T-helper 2 cell treated with Interferon-gamma antibody and Interleukin-4, amounts not matched to agents 5 μg/mL and 100 μg/mL, for 36 hours (primary cell): ENCODE results near the gene ZPBP.

Source experiments
- DNase-seq: peaks from one replicate; pipeline ENCODE4 v3.0.0; 2021; ENCODE audit warnings: low spot score
- H3K27ac Mint-ChIP-seq: one replicate; pipeline ENCODE4 v1.8.0; 2021; ENCODE audit warnings: mild to moderate bottlenecking, mixed read lengths
- H3K27me3 Mint-ChIP-seq: one replicate; pipeline ENCODE4 v1.8.0; 2021; ENCODE audit warnings: low read depth, mixed read lengths
- H3K36me3 Mint-ChIP-seq: one replicate; pipeline ENCODE4 v1.8.0; 2021; ENCODE audit warnings: low read depth, mixed read lengths
- H3K4me1 Mint-ChIP-seq: one replicate; pipeline ENCODE4 v1.8.0; 2021; ENCODE audit warnings: low read depth, mixed read lengths
- H3K4me3 Mint-ChIP-seq: one replicate; pipeline ENCODE4 v1.8.0; 2022; ENCODE audit warnings: mild to moderate bottlenecking, moderate library complexity, mixed read lengths
- H3K9me3 Mint-ChIP-seq: one replicate; pipeline ENCODE4 v1.8.0; 2021; ENCODE audit warnings: mixed read lengths

ZPBP gene

GRCh38 chr7:49976238-49976637 lies 116.8 kb downstream of the ZPBP start:
- no peaks in the 10 kb centered on the region for H3K4me1 Mint-ChIP-seq
- no peaks in the 10 kb centered on the region for H3K9me3 Mint-ChIP-seq
- H3K27me3 Mint-ChIP-seq = no peaks in the 10 kb centered on the region
- DNase-seq = no peak
- H3K27ac Mint-ChIP-seq = no peak overlapping the region
- H3K4me3 Mint-ChIP-seq = no peak overlapping the region
- no peaks in the 10 kb centered on the region for H3K36me3 Mint-ChIP-seq

- H3K4me1 Mint-ChIP-seq = no peaks in the 10 kb centered on the region
- H3K27ac Mint-ChIP-seq = no peak overlapping the region
- no peak for DNase-seq
- H3K36me3 Mint-ChIP-seq = no peaks in the 10 kb centered on the region
- no peaks in the 10 kb centered on the region for H3K9me3 Mint-ChIP-seq
- no peak overlapping the region for H3K4me3 Mint-ChIP-seq
- no peaks in the 10 kb centered on the region for H3K27me3 Mint-ChIP-seq
Measured at GRCh38 chr7:49974035-49974434, 119.0 kb downstream of the ZPBP start.

GRCh38 chr7:49937608-49938007 lies 155.4 kb downstream of the ZPBP start:
- Mint-ChIP-seq H3K27me3 (no peaks in the 10 kb centered on the region), H3K27ac (no peak overlapping the region), H3K9me3 (peaks cover 3% of the 10 kb centered on the region), H3K4me1 (no peaks in the 10 kb centered on the region), H3K36me3 (no peaks in the 10 kb centered on the region), H3K4me3 (no peak overlapping the region)
- no peak for DNase-seq

GRCh38 chr7:49931627-49932026 lies 161.4 kb downstream of the ZPBP start:
- H3K4me1 Mint-ChIP-seq = no peaks in the 10 kb centered on the region
- no peak overlapping the region for H3K27ac Mint-ChIP-seq
- H3K36me3 Mint-ChIP-seq = no peaks in the 10 kb centered on the region
- DNase-seq = no peak
- H3K4me3 Mint-ChIP-seq = no peak overlapping the region
- peaks cover 21% of the 10 kb centered on the region for H3K9me3 Mint-ChIP-seq
- H3K27me3 Mint-ChIP-seq = no peaks in the 10 kb centered on the region

GRCh38 chr7:49928787-49929186 lies 164.3 kb downstream of the ZPBP start:
- Mint-ChIP-seq H3K4me3 (no peak overlapping the region), H3K9me3 (peaks cover 21% of the 10 kb centered on the region), H3K4me1 (no peaks in the 10 kb centered on the region), H3K27me3 (no peaks in the 10 kb centered on the region), H3K36me3 (no peaks in the 10 kb centered on the region), H3K27ac (no peak overlapping the region)
- no peak for DNase-seq

- Mint-ChIP-seq H3K36me3 (no peaks in the 10 kb centered on the region), H3K4me1 (no peaks in the 10 kb centered on the region), H3K4me3 (no peak overlapping the region), H3K27me3 (no peaks in the 10 kb centered on the region), H3K27ac (no peak overlapping the region), H3K9me3 (peaks cover 18% of the 10 kb centered on the region)
- no peak for DNase-seq
Measured at GRCh38 chr7:49927631-49928030, 165.4 kb downstream of the ZPBP start.

- Mint-ChIP-seq H3K9me3 (peaks cover 11% of the 10 kb centered on the region), H3K36me3 (no peaks in the 10 kb centered on the region), H3K27ac (no peak overlapping the region), H3K4me1 (no peaks in the 10 kb centered on the region), H3K4me3 (no peak overlapping the region), H3K27me3 (no peaks in the 10 kb centered on the region)
- no peak for DNase-seq
Measured at GRCh38 chr7:49926720-49927119, 166.3 kb downstream of the ZPBP start.

- H3K27me3 Mint-ChIP-seq = no peaks in the 10 kb centered on the region
- H3K27ac Mint-ChIP-seq = no peak overlapping the region
- no peak overlapping the region for H3K4me3 Mint-ChIP-seq
- H3K9me3 Mint-ChIP-seq = no peaks in the 10 kb centered on the region
- no peak for DNase-seq
- no peaks in the 10 kb centered on the region for H3K36me3 Mint-ChIP-seq
- no peaks in the 10 kb centered on the region for H3K4me1 Mint-ChIP-seq
Measured at GRCh38 chr7:49911909-49912308, 181.1 kb downstream of the ZPBP start.

- Mint-ChIP-seq H3K4me3 (no peak overlapping the region), H3K27ac (no peak overlapping the region), H3K9me3 (no peaks in the 10 kb centered on the region), H3K36me3 (no peaks in the 10 kb centered on the region), H3K4me1 (no peaks in the 10 kb centered on the region), H3K27me3 (no peaks in the 10 kb centered on the region)
- no peak for DNase-seq
Measured at GRCh38 chr7:49894543-49894942, 198.5 kb downstream of the ZPBP start.

- H3K36me3 Mint-ChIP-seq = no peaks in the 10 kb centered on the region
- no peak overlapping the region for H3K27ac Mint-ChIP-seq
- H3K4me3 Mint-ChIP-seq = no peak overlapping the region
- DNase-seq = no peak
- no peaks in the 10 kb centered on the region for H3K4me1 Mint-ChIP-seq
- no peaks in the 10 kb centered on the region for H3K27me3 Mint-ChIP-seq
- H3K9me3 Mint-ChIP-seq = no peaks in the 10 kb centered on the region
Measured at GRCh38 chr7:49893131-49893530, 199.9 kb downstream of the ZPBP start.

GRCh38 chr7:49892481-49892880 lies 200.6 kb downstream of the ZPBP start:
- DNase-seq = no peak
- no peaks in the 10 kb centered on the region for H3K27me3 Mint-ChIP-seq
- H3K9me3 Mint-ChIP-seq = no peaks in the 10 kb centered on the region
- H3K36me3 Mint-ChIP-seq = no peaks in the 10 kb centered on the region
- no peak overlapping the region for H3K27ac Mint-ChIP-seq
- no peaks in the 10 kb centered on the region for H3K4me1 Mint-ChIP-seq
- H3K4me3 Mint-ChIP-seq = no peak overlapping the region
